ENCODE results near the gene PRXL2C.
"Not testable (repeated sequence)": the region's sequence is repeated elsewhere in the genome, so short reads cannot be mapped to it uniquely, and the experiment has no call there.

Gene PRXL2C

DNA sequence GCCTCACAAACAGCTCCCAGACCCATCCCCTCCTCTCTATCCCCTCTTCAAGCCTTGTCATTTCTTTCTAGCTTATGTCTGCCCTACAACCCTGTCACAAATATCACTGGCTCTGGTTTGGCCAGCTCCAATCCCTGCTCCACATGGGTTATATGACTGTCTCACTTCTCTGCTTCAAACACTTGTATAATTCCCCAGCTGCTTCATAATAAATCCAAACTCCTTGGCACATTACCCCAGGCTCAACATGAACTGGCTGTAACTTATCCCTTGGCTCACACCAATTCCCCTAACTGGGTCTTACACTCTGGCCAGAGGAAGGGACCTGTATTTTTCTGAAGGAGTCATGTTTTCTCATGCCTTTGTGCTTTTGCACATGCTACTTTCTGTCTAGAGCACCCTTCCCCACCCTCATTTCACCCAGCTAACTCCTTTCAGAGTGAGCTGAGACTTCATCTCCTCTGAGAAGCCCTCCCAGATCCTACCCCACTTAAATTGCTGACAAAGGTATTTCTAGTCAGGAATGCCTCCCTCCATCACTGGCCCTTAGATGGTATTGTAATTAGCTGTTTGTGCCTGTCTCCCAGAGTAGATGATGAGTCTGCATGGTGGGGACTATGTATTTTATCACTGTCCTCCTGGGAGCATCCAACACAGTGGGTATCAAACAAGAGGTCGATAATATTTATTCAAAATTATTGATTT is 5.3 kb downstream of the PRXL2C start:
- DNase-seq = no peak

GRCh38 chr9:96646081-96646991 is 8.8 kb downstream of the PRXL2C start:
- peak; percentile 20 for DNase-seq

GRCh38 chr9:96644137-96644536 is 11.0 kb downstream of the PRXL2C start:
- no peak for DNase-seq

DNA sequence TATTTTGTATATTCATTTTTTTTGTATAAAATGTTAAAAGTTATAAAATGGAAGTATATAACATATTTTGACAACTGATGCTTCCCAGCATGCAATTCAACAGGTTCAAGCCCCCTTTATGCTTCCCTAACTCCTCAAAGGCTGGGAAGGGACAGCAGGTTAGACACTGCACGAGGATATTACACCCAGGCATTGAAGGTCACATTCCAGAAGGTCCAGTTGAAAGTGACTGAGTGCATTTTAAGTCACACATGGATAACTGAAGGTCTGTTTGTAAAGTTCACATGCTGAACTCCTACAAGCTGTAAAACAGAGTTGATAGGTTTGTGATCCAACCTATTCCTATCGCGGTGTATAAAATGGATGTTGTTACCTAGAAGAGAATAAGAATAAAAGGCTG is 13.6 kb downstream of the PRXL2C start:
- DNase-seq = no peak

DNA sequence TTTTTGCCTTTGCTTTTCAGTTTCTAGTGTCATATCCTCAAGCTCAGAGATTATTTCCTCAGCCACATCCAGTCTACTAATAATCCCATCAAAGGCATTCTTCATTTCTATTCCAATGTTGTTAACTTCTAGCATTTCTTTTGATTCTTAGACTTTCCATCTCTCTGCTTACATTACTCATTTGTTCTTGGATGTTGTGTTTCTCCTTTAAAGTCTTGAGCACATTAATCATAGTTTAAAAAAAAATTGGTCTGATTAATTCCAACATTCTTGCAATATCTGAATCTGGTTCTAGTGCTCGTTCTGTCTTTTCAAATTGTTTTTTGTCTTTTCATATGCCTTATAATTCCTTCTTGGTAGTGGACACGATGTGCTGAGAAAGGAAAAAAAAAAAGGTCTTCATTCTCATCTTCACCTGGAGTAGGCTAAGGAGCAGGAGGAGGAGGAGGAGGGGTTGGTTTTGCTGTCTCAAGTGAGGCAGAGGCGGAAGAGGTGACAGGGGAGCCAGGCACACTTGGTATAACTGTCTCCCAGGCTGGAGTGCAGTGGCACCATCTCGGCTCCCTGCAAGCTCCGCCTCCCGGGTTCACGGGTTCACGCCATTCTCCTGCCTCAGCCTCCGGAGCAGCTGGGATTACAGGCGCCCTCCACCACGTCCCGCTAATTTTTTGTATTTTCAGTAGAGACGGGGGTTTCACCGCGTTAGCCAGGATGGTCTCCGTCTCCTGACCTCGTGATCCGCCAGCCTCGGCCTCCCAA is 16.3 kb downstream of the PRXL2C start:
- no peak for DNase-seq

DNA sequence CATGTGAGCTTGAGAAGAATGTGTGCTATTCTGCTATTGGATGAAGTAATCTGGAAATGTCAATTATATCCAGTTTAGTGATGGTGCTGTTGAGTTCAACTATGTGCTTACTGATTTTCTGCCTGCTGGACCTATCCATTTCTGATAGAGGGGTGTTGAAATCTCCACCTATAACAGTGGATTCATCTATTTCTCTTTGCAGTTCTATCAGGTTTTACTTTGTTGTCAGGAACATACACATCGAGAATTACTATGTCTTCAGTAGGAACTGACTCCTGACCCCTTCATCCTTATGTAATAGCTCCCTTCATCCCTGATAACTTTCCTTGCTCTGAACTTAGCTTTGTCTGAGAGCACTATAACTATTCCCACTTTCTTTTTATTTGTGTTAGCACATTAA is 18.7 kb downstream of the PRXL2C start:
- DNase-seq = no peak

DNA sequence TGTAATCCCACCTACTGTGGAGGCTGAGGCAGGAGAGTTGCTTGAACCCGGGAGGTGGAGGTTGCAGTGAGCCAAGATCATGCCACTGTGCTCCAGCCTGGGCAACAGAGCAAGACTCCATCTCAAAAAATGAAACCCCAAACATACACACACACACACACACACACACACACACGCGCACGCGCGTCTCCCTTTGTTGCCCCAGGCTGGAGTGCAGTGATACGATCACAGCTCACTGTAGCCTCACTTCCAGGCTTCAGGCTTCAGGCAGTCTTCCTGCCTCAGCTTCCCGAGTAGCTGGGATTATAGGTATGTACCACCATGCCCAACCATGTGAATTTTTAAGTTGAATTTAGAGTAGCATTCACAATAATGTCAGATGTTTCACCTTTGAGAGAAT is 21.5 kb downstream of the PRXL2C start:
- DNase-seq = not testable (repeated sequence)

DNA sequence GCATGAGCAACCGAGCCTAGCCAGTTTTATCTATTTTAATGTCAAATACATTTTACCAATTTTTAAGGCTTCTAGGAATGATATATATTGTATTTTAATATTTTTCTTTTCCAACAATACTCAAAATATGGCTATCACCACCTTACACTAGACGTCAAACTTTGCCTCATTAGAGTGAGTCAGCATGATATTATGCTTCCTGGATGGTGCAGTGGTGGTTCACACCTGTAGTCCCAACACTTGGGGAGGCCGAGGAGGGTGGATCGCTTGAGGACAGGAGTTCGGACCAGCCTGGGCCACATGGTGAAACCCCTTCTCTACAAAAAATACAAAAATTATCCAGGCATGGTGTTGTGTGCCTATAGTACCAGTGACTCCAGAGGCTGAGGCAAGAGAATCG is 28.2 kb downstream of the PRXL2C start:
- DNase-seq = no peak

DNA sequence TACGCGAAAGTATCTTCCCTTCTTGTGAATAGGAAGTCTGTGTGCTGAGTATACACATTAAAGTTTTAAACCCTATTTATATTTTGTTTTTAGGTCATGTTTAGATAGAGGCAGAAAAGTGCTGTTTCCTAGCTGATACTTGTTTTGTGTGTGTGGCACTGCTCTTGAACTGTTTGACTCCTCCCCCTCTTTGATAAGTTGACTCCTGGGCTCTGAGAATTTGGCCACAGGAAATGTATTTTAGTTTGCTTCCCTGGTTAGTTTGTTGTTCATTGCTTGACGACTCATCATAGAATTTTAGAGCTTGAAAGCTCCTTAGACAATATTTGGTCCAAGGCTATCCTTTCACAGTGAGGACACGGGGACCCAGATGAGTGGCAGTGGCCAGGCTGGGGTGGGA is 33.5 kb downstream of the PRXL2C start:
- peak; percentile 21 for DNase-seq

DNA sequence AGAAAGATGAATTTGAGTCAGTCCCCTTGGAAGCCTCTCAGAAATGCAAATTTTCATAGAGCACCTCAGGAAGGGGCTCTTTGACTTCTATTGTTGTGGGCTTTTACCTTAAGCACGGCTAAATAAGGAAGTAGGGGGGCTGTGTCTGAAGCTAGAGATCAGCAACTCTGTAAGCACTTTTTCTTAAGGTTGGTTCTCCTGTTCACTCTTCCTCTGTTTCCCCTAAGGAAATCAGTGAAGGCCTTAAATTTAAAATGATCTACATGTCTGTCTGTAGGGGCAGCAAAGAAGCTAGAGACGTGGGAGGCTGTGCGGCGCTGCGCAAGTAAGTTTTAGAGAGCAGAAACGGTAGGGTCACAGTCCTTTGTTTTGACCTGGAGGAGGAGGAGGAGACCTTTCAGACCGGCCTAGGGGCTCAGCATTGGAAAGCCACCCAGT is 34.3 kb downstream of the PRXL2C start:
- no peak for DNase-seq

GRCh38 chr9:96620181-96620514 is 35.0 kb downstream of the PRXL2C start:
- no peak for DNase-seq

DNA sequence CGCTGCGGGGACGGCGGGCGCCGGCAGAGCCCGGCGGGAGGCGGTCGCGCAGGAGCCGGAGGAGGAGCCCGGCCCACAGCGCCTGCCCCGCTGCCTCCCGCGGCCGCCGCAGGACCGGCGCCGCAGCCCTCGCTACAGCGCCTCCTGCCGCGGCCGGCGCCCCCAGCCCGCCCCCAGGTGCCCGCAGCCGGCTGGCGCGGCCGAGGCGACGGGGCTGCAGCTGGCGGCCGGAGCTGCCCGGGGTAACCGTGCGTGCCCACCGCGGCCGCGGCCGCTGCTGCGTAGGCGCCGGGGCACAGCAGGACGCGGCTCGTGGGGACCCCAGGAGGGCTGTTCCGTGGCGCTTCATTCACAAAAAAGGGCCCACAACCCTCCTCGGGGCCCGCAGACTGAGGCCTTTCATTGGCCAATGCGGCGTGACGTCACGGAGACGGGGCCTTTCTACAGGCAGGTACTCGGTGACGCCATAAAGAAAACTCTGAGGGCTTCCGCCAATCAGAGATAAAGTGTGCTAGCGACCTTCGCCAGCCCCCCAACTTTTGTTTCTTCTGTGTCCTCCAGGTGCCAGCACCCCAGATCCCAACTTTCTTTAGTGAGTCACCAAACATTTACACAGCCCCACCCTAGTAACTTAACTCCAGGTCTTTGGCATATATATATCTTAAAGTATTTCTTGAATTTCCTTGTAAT is 35.5 kb downstream of the PRXL2C start, which contains the start of gene CDC14B:
Gene CDC14B, minus strand, starts transcription at position 353 of the 690 bp plus-strand sequence. CDS start 465 bp downstream, outside the sequence.
- DNase-seq = peak; percentile 85

DNA sequence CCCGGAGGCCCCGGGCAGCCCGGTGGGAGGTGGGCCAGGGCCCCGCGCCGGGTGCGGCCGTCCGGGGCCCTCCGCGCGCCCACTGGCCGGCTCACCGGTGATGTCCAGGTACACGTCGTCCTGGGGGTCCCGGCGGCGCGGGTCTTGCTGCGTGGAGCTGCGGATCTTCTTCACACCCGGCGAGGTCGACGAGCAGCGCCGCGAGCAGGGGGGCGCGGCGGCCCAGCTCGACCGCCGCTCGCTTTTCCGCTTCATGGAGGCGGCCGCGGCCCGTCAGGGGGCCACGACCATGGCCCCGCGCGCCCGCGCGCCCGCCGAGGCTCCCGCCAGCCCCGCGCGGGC is 36.0 kb downstream of the PRXL2C start:
- DNase-seq = no peak

- DNase-seq = no peak
Observed at GRCh38 chr9:96618209-96619123, 36.7 kb downstream of the PRXL2C start.

GRCh38 chr9:96617439-96618185 is 37.5 kb downstream of the PRXL2C start:
- DNase-seq = no peak

DNA sequence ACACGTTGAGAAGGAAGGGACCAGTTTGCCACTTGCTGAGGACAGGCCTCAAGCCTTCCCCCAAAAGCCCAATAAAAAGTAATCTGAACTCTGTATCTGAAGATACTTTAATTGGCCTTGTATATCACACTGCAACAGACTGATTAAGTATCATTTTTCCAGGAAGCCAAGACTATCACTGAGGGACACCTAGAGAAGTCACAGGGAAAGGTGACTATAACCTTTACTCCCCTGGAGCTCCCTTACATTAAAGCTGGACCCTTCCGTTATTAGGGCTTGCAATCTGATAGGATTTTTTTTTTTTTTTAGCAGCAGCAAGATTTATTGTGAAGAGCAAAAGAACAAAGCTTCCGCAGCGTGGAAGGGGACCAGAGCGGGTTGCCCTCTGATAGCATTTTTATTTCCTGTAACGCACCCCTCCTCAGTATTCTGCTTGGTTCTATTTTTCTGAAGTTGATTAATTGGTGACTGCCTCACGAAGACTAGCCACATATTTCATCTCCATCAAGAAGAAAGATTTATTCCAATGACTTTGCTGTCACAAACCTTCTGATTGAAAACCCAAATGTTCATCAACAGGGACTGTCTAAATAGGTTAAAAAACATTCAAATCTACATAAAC is 38.2 kb downstream of the PRXL2C start:
- no peak for DNase-seq

DNA sequence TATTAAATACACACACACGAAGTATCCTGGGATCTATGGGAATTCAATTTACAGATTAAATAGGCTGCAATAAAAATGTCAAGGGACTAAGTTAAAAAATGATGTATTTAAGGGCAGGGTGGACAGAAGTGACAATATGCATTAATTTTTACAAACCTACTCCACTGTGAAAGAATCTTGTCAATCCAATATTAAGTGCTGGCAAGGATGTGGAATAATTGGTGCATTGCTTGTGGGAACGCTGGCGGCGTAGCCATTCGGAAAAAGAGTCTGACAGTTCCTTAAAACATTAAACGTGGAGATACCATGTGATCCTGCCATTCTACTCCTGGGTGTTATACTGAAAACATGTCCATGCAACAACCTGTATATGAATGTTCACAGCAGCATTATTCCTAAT is 39.7 kb downstream of the PRXL2C start:
- no peak for DNase-seq

DNA sequence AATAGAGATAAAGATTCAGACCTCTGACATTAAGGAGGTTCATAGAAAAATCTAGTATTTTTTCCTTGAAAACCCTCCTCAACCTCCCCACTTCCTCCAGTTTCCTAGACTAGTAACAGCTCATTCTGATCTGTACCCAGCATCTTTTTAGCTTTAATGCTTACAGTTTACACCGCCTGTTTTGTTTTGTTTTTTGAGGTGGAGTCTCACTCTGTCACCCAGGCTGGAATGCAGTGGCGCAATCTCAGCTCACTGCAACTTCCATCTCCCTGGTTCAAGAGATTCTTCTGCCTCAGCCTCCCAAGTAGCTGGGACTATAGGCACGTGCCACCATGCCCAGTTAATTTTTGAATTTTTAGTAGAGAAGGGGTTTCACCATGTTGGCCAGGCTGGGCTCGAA is 40.5 kb downstream of the PRXL2C start:
- DNase-seq = not testable (repeated sequence)

- DNase-seq = no peak
Observed at GRCh38 chr9:96612966-96613589, 42.0 kb downstream of the PRXL2C start.
